Fibroblast of upper back skin (primary cell): Measurements from ENCODE around the gene SETDB2.

Experiments
- DNase-seq: peaks from one replicate; pipeline ENCODE4 v3.0.0-alpha.2; 2013

SETDB2 gene

DNA sequence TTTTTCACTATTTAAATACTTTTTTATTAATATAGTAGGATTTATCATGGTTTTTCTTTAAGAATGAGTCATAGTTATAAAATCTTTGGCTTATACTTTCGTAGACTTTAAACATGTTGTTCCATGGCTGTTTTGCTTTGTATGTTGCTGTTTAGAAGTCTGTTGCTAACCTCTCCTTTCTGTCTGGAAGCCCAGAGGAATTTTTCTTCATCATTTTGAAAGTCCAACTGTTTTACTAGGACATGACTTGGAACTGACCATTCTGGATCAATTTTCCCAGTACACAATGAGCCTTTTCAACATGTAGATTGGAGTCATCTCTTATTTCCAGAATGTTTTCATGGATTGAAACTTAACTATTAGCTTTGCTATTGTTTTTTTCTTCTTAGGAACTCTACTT, 8.1 kb upstream of the SETDB2 start:
- no peak for DNase-seq

DNA sequence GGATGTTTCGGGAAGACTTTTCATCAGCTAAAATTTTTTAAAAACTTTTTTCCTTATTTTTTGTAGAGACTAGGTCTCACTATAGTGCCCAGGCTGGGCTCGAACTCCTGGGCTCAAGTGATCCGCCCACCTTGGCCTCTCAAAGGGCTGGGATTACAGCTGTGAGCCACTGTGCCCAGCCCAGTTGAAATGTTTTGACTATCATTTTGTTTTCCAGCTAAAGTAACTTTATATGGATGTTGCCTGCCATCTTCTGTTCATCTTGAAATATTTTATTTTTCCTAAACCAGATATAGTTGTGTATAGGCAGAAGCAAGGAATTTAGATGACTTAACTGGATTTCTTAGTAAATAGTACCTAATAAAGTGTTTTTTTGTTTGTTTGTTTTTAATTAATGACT, 7.2 kb upstream of the SETDB2 start:
- DNase-seq, result peak; percentile 53

DNA sequence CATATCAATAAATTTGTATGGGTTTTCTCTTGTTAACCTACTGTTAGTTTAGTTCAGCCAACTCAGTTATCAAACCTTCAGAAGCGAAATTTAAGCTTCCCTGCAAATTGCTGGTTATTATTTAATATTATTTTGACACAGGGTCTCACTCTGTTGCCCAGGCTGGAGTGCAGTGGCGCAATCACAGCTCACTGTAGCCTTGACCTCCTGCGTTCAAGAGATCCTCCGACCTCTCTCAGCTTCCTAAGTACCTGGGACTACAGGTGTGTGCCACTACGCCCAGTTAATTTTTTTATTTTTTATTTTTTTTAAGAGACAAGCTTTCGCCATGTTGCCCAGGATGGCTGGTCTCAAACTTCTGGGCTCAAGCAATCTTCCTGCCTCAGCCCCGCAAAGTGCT, 6.4 kb upstream of the SETDB2 start:
- DNase-seq, result no peak

DNA sequence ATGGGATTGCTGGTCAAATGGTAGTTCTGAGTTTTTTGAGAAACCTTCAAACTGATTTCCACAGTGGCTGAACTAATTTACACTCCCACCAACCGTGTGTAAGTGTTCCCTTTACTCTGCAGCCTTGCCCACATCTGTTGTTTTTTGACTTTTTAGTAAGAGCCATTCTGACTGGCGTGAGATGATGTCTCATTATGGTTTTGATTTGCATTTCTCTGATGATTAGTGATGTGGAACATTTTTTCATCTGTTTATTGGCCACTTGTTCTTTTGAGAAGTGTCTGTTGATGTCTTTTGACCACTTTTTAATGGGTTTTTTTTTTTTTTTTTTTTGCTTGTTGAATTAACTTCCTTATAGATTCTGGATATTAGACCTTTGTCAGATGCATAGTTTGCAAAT, 4.5 kb upstream of the SETDB2 start:
- DNase-seq, result no peak

DNA sequence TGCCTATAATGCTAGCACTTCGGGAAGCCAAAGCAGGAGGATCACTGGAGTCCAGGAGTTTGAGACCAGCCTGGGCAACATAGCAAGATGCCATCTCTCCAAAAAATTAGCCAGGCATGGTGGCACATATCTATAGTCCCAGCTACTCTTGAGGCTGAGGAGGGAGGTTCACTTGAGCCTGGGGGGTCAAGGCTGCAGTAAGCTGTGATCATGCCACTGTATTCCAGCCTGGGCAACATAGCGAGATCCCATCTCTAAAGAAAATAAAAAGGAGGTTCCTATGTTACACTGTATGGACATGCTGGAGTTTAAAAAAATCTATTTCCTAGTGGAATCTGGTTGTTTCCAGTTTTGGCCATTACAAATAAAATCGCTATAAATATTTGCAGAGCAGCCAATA, 2.8 kb upstream of the SETDB2 start:
- no peak for DNase-seq

DNA sequence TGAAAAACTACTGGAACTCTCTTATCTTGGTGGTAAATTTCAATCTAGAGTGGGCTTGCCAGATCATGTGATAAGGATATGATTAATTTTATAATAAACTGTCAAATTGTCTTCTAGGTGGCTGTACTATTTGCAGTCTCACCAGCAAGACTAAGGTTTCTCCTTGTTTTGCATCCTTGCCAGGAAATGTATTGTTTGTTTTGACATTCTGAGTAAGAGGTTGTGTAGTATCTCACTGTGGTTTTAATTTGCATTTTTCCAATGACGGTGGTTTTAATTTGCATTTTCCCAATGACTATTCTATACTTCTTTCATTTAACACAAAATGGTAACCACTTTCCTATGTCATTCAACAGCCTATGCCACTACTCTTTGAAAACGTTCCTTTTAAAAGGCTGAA, 2.2 kb upstream of the SETDB2 start:
- no peak for DNase-seq

DNA sequence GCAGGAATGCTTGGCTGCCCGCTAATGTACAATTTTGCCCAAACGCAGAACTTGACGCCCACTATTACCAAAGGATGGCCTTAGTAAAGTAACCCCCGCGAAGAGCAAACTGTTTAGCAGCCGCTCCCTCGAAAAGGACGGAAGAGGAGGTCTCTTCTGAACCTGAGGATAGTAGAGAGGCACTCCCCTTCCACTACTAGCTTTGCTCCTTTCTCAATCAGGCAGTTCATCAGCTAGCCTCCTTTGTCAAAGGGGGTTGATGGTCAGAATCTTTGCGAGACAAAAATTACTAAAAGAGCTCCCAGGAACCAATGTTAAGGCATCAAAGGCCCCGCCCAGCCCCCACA, 744 bp upstream of the SETDB2 start:
- DNase-seq, result peak; percentile 40

DNA sequence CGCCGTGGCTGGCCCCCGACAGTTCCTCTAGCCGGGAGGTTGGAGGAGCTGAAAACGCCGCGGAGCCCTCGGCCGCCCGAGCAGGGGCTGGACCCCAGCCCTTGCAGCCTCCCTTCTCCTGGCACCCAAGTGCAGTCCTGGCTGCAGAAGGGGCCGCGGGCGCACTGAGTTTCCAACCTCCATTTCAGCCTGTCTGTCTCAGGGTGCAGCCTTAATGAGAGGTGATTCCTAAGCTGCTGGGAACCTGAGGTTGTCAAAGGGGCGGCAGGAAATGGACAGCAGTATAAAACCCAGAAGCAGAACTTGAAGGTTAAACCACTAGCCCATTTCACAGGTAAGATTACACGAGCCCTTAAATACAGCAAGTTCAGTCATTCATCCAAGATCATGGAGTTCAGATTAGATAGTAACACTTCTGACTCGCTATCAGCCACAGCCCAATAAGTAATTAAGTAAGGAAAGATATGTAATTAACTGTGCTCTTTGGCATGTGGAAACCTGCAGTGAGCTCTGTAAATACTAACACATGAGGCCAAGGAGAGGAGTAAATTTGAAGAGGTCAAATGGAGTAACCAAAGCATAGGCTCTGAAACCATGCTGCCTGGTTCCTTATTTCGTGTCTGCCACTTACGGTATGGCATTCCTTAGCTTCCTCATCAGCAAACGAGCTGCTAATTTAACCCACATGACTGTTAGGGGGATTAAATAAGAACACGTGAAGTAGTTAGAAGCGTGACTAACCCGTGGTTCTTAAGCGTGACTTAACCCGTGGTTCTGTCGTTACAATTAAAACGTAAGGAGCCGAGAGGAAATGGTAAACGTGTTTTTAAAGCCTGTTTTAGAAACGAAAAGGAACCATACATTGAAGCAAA, 686 bp downstream of the SETDB2 start:
- peak; percentile 60 for DNase-seq

DNA sequence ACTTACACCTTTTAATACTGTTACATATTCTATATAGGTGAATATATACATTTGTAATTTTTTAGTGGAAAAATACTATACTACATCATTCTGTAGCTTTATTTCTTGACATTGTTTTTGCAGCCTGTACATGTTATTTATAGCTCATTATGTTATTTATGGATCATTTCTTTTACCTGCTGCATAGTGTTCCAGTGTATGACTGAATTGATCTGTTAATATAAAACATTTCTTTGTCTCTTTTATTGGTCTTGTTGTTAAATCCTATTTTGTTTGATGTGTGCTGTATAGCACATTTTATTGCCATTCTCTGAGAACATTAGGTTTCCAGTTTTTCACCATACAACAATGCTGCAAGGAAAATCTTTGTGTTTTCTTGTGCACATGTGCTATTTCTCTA, 2.4 kb downstream of the SETDB2 start:
- no peak for DNase-seq

DNA sequence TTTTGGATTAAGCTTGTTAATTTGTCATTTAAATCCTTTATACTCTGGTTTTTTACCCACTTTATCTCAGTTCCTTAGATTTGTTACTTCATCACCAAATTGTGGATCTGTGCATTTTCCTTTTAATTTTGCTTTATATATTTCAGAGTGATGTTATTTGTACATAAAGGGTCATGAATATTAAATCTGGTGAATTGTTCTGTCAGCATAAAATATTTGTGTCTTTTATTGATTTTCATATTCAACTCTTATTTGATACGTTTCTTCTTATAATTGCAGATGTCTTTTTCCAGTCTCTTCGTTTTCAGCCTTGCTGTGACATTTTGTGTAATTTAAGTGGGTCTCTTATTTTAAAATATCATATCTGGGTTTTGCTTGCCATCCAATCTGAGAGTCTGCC, 4.7 kb downstream of the SETDB2 start:
- no peak for DNase-seq

DNA sequence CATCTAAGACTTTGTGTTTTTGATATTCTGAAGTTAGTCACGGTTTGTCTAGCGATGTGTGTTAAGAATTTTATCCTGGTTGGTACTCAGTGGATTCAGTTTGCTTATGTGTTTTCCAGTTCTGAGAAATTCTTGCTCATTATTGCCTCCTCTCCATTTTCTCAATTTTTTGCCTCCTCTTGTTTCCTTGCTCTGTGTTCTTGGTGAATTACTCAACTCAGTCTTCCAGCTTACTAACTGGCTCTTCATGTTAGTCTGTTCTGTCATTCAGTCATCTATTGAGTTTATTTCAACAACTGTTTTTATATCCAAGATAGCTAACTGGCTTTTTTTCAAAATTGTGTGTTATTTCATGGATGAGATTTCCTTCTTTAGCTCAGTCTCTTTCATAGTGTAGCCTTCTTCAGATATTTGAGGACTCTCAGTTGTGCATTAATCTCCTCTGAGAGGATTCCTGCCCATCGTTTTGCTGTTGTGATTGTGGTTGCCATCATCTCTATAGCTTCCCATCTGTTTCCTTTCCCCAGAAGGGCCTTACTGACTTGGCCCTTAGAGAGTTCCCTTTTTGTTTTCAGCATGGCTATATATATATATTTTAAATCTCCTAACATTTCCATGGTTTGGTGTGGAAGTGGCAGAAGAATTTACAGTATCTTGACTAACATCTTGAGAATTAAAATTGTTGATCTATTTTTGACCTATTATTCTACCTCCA, 6.2 kb downstream of the SETDB2 start:
- no peak for DNase-seq

DNA sequence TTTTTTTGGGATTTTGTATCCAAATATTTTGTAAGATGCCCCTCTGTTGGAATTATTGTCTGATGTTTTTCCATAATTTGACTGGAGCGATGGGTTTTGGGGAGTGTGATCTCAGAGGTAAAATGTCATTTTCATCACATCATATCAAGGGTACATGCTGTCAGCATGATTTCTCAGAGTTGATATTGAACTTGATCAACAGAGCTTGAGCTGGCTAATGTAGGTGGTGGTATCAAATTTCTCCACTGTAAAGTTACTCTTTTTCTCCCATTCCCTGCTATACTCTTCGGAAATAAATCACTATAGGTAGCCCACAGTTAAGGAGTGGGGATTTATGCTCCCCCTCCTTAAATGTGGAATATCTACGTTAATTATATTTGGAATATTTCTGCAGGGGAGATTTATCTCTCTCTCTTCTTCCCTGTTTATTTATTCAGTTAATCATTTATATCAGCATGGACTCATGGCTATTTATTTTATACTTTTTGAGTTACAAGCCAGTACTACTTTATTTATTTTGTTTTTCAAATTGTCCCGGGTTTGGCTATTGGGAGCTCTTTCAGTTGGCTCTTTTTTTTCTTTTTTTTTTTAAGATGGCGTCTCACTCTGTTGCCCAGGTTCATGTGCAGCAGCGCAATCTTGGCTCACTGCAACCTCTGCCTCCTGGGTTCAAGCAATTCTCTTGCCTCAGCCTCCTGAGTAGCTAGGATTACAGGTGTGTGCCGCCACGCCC, 8.8 kb downstream of the SETDB2 start:
- no peak for DNase-seq

DNA sequence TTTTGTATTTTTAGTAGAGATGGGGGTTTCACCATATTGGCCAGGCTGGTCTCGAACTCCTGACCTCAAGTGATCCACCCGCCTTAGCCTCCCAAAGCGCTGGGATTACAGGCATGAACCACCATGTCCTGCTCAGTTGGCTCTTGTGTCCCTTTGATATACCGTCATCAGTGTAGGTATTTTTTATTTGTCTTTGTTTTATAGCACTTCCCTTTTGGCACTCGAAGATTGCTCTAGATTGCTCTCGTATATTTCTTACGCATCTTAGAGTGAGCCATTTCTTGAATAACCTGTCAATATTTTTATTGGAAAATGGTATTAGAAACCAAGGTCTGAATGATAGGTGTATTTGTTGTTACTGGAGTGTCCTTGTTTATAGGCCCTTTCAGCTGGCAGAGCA, 9.4 kb downstream of the SETDB2 start:
- no peak for DNase-seq

DNA sequence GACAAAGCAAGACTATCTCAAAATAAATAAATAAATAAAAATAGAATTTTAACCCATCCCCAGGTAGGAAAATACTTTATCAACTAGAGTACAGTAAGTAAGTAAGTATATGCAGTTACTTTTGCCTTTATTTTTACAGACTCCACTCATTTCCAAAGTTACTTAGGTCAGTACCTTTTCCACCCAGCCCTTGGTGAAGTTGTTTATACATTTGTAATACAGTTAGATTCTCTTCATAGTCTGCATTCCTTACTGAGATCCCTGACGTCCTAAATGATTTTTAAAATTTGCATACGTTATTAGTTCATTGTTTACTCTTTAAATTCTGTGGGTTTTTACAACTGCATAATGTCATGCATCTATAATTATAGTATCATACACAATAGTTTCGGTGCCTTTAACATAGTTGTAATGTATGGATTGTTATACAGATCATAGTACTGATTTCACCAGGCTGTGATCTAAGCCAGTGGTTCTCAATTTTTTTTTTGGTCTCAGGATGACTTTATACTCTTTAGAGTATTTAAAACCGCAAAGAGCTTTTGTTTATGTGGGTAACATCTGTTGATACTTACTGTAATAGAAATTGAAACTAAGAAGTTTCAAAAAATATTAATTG, 10.4 kb downstream of the SETDB2 start:
- DNase-seq, result peak; percentile 36

DNA sequence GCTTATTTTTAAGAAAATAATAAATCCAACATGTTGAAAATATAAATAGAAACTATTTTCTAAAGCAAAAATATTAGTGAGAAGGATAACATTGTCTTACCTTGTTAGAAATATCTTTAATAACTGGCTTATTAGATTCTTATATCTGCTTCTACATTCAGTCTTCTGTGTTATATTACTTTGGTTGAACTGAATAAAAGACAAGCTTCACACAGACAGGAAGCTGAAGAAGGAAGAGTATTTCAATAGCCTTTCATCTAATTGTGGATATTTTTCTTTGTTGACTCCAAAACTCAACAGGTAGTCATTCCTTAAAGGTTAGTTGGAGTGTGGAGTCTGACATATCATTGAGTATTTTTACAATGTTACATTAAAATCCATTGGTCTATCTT, 10.9 kb downstream of the SETDB2 start:
- no peak for DNase-seq

DNA sequence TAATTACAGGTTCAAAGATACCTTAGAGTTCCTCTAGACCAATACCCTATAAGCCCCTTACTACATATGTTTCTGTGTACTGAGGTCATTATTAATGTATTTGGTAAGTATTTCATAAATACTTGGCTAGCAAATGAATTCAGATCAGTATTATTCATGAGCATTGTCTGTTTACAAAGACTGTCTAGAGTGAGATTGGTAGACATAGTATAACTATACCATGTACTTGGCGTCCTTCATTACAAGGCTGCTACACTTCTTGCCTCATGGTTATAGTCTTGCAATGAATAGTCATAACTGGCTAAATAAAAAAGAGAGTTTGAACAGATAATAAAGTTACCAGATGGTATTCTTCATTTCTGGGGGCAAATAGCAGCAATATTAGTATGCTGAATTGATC, 12.1 kb downstream of the SETDB2 start:
- DNase-seq, result no peak

DNA sequence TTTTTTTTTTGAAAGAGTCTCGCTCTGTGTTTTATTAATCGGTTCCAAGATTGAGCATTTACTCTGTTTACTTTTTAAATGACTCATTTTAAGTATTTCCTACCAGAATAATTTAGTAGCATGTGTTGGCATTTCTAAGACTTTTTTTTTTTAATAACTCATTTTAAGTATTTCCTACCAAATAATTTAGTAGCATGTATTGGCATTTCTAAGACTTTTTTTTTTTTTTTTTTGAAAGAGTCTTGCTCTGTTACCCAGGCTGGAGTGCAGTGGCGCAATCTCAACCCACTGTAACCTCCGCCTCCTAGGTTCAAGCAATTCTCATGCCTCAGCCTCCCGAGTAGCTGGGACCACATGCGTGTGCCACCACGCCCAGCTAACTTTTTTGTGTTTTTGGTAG, 13.1 kb downstream of the SETDB2 start:
- DNase-seq, result no peak

DNA sequence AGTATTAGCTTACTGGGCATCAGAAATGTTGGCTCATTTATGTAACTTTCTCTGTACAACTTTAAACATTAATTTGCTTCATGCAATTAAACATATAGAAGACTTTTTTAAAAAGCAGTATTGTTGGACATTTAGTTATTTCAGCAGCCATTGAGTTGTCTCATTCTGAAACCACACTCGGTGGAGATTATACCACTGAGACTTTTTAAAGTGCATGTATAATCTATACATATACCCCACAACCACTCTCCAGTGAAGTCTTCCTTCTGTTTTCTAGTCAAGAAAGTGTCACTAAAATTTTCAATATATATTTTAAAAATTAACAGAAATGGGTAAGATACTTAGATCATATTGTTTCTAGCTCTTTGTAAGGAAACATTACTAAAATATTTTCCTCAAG, 15.5 kb downstream of the SETDB2 start:
- no peak for DNase-seq

DNA sequence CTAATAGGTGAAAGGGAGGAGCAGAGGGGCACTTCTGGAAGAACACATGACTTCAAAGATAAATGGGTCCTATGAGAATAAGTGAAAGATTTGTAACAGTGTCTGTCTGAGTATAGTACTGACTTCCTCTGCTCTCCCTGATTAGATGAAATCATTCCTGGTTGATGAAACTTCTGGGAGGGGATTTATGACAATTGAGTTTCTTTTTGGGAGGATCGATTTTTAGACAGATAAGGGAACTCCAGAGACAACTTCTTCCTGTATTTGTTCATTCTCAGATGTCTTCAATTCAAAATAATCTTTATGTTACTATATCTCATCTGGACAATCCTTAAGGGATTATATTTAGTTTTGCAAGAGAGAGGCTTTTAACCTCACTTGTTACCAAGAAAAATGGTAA, 20.0 kb downstream of the SETDB2 start:
- no peak for DNase-seq

DNA sequence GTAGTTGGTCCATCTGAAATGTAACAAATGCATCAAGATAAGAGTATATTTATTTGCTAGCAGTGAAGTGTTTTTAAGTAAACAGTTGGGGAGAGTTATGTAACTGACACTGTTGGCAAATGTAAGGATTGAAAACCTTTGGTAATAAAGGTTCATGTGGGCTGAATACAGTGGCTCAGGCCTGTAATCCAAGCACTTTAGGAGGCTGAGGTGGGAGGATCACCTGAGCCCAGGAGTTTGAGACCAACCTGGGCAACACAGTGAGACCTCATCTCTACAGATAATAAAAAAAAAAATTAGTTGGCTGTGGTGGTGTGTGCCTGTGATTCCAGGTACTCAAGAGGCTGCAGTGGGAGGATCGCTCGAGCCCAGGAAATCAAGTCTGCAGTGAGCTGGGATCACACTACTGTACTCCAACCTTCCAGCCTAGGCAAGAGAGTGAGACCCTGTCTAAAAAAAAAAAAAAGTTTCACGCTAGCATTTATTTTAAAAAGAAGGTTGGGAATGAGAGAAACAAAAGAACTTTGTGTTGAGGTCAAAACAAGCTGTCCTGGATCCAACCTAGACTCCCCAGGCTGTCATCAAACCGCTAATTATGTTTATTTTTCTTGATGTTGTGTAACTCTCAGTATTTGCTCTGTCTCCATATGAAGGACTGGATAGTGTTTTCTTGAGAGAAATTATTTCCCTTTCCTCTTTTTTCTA, 20.7 kb downstream of the SETDB2 start:
- DNase-seq, result no peak

DNA sequence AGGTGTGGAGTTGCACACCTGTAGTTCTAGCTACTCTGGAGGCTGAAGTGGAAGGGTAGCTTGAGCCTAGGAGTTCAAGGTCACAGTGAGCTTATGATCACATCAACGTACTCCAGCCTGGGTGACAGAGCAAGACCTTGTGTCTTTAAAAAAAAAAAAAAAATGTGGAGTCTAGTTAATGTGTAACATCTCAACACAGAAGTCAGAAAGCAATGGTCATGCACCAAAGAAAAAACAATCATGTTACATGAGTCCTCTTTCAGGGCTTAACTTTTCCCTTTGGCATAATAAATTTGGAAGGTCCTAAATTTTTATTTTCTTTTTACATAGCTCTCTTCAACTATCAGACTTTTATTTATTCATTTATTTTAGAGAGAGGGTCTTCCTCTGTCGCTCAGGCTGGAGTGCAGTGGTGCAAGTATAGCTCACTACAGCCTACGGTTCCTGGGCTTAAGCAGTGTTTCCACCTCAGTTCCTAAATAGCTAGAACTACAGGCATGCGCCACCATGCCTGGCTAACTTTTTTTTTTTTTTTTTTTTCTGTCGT, 22.3 kb downstream of the SETDB2 start:
- no peak for DNase-seq

DNA sequence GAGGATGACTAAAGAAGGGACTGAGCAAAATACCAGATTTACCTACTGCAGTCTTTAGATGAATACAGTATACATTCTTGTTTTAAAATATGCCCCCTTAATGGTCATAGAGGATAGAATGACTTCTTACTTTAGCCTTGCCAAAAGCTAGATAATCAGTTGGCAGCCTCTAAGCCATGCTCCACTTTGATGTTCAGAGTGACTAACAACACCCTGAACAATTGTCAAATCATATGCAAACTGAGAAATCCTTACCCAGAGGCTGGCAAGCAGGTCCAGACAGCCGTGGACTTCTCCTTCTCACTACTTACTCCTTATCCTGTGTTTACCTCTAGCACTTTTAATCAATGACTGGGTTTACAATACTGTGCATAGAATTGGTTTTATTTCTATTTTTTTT, 28.1 kb downstream of the SETDB2 start:
- DNase-seq, result no peak

DNA sequence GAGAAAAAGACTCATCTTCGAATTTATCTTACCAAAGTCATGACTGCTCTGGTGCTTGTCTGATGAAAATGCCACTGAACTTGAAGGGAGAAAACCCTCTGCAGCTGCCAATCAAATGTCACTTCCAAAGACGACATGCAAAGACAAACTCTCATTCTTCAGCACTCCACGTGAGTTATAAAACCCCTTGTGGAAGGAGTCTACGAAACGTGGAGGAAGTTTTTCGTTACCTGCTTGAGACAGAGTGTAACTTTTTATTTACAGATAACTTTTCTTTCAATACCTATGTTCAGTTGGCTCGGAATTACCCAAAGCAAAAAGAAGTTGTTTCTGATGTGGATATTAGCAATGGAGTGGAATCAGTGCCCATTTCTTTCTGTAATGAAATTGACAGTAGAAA, 32.5 kb downstream of the SETDB2 start:
- no peak for DNase-seq
